Aorta (tissue), 5 donors: ENCODE results near the gene GCAT. TPM values are rescaled to one million over a fixed set of nuclear protein-coding genes. Genes with fewer than 3 reads are reported as not detected.

Source experiments
- ATAC-seq: fragments of 200-7000 bp; cut with Tn5 transposase; one replicate; pipeline ENCODE4 v1.9.1; 2022; ENCODE audit warnings: moderate library complexity; ENCODE audit not compliant: low FRiP score
- DNase-seq, 2 donors: peaks; one replicate each; pipeline ENCODE4 v3.0.0-alpha.2; 2020
- H3K27ac ChIP-seq, 2 donors: one replicate each; pipeline ENCODE4 v1.5.1; 2013; ENCODE audit warnings: low read length in 2 of 2, mild to moderate bottlenecking in 2 of 2, moderate library complexity in 2 of 2, control low read depth in 1 of 2, inconsistent platforms in 1 of 2, low read depth in 1 of 2
- H3K27me3 ChIP-seq, 2 donors: one replicate each; pipeline ENCODE4 v1.6.1; 2013; ENCODE audit warnings: control low read depth in 1 of 2, low read length in 1 of 2, mild to moderate bottlenecking in 1 of 2, moderate library complexity in 1 of 2; ENCODE audit not compliant: insufficient read depth in 2 of 2, control insufficient read depth in 1 of 2
- H3K36me3 ChIP-seq, 2 donors: one replicate each; pipeline ENCODE4 v1.6.1; 2013; ENCODE audit warnings: control low read depth in 1 of 2, low read length in 1 of 2, mild to moderate bottlenecking in 1 of 2; ENCODE audit not compliant: insufficient read depth in 2 of 2, control insufficient read depth in 1 of 2
- H3K4me1 ChIP-seq, 2 donors: one replicate each; pipeline ENCODE4 v1.6.1; 2013; ENCODE audit warnings: low read length in 2 of 2, control low read depth in 1 of 2, mild to moderate bottlenecking in 1 of 2, moderate library complexity in 1 of 2; ENCODE audit not compliant: insufficient read depth in 2 of 2, control insufficient read depth in 1 of 2
- H3K4me3 ChIP-seq, 2 donors: one replicate each; pipeline ENCODE4 v1.5.1; 2013; ENCODE audit warnings: low read length in 2 of 2, control low read depth in 1 of 2, mild to moderate bottlenecking in 1 of 2
- H3K9me3 ChIP-seq: one replicate; pipeline ENCODE4 v1.6.1; 2013; ENCODE audit warnings: mild to moderate bottlenecking, low read length; ENCODE audit not compliant: control insufficient read depth
- WGBS, 2 donors: extraction: QIAGEN DNeasy Blood & Tissue Kit; methylation state at CpG; one replicate each; pipeline ENCODE4 v1.1.7; 2013; 5-methylcytosine and 5-hydroxymethylcytosine counted together
- intact Hi-C, 2 donors: fragments of 100-400 bp; cut with DNase I; formaldehyde crosslinking; loops; one replicate each; pipeline versions ENCODE4 v1.14.2 to v1.15.0; 2022
- polyA plus RNA-seq, 2 donors: library from polyadenylated mRNA; stranded (reverse); fragments of 200-250 nt; gene quantifications; one replicate each; pipeline ENCODE4 v1.2.3, GENCODE V29; 2013
- total RNA-seq, 2 donors: library from RNA; stranded (reverse); fragmentation: NEBNext Ultra II Directional; extraction: Animal tissue kit (Norgen Biotek cat#: 25700); gene quantifications; one replicate each; pipeline ENCODE4 v1.2.1, GENCODE V29; 2021
- donor health status: healthy with polysubstance abuse.
- donor health status: Bipolar disorder and iron deficiency.
- donor health status: DM: no; HTN: no; CAD: no.
- donor health status: DM: no; HTN: no; CAD: no.
- donor health status: DM: yes; HTN: yes; CAD: no.

The GCAT gene
- total and polyA plus RNA-seq, 4 donors: 4.4 to 21.4 (median 6.4) TPM

DNA sequence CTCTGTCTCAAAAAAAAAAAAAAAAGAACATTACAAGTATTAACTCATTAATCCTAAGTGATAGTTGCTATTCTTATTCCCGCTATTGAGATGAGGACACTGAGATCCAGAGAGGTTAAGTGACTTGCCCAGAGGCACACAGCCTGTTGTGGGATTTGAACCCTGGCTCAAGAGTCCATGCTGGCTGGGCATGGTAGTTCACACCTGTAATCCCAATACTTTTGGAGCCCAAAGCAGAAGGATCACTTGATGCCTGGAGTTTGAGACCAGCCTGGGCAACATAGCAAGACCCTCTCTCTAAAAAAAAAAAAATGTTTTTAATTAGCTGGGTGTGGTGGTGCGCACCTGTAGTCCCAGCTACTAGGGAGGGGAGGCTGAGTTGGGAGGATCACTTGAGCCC lies 4.1 kb downstream of the GCAT start:
- H3K9me3 ChIP-seq: no peaks in the 10 kb centered on the region
- WGBS, 2 donors: 90 to 96% methylated on average over 2 of the region's 2 CpGs
- no peak overlapping the region for H3K4me3 ChIP-seq
- H3K27ac ChIP-seq: no peak overlapping the region
- ATAC-seq: no peak
- H3K4me1 ChIP-seq: no peaks in the 10 kb centered on the region
- intact Hi-C loops: loop anchor here in 1 of 2 donors (10.0 kb wide), 1 partner anchor 123 kb away; no protein-coding TSS in a partner anchor
- DNase-seq: no peak
- no peaks in the 10 kb centered on the region for H3K36me3 ChIP-seq
- H3K27me3 ChIP-seq: no peaks in the 10 kb centered on the region

DNA sequence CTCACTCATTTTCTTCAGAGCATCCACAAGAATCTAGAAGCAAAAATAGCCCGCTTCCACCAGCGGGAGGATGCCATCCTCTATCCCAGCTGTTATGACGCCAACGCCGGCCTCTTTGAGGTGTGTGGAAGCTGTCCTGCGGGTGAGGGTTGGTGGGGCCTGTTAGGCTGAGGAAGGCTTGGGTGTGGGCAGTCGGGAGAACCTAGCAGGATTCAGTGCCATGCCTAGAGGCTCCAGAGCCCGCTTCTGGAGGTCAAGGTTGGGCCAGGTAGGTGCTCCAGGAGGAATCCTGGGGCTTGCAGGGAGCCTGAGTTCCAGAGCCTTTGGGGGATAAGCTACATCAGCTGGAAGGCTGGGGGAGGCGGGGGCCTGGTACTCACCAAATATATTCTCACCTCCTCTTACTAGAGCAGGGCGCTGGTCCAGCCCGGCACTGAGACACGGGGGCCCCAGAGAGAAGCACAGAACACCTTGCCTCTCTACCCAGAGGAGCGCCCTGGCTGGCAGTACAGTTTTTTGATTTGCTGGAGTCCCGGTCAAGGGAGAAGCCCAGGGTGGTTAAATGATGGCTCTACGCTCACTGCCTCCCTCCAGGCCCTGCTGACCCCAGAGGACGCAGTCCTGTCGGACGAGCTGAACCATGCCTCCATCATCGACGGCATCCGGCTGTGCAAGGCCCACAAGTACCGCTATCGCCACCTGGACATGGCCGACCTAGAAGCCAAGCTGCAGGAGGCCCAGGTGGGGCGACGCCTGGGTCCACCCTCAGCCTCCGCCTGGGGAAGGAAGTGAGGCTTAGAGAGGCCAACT lies 5.3 kb downstream of the GCAT start:
- 92 to 95% methylated on average over 27 of the region's 27 CpGs for WGBS, 2 donors
- Histone ChIP-seq H3K4me1 (no peaks in the 10 kb centered on the region), H3K9me3 (no peaks in the 10 kb centered on the region), H3K36me3 (no peaks in the 10 kb centered on the region), H3K27ac (no peak overlapping the region), H3K27me3 (no peaks in the 10 kb centered on the region), H3K4me3 (no peak overlapping the region)
- no peak for ATAC-seq
- intact Hi-C loops: loop anchor here in 1 of 2 donors (10.0 kb wide), 1 partner anchor 122 kb away; no protein-coding TSS in a partner anchor
- no peak for DNase-seq

DNA sequence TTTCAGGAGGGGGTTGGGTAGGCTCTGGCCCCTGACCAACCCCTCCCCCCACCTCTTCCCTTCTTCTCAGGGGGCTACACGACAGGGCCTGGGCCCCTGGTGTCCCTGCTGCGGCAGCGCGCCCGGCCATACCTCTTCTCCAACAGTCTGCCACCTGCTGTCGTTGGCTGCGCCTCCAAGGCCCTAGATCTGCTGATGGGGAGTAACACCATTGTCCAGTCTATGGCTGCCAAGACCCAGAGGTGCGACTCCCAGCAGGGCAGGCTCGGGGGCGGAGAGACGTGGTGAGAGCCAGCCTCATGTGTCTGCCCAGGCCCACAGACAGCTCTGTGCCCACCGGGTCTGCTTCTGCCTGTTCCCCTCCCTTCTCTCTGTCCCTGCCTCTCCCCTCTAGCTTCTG lies 7.9 kb downstream of the GCAT start:
- Histone ChIP-seq H3K36me3 (no peaks in the 10 kb centered on the region), H3K4me1 (no peaks in the 10 kb centered on the region), H3K4me3 (no peak overlapping the region), H3K27ac (no peak overlapping the region), H3K9me3 (no peaks in the 10 kb centered on the region), H3K27me3 (no peaks in the 10 kb centered on the region)
- ATAC-seq: no peak
- DNase-seq: no peak
- WGBS, 2 donors: 90 to 91% methylated on average over 11 to 12 of the region's 12 CpGs
- intact Hi-C loops: loop anchor here in 1 of 2 donors (10.0 kb wide), 1 partner anchor 119 kb away; no protein-coding TSS in a partner anchor

DNA sequence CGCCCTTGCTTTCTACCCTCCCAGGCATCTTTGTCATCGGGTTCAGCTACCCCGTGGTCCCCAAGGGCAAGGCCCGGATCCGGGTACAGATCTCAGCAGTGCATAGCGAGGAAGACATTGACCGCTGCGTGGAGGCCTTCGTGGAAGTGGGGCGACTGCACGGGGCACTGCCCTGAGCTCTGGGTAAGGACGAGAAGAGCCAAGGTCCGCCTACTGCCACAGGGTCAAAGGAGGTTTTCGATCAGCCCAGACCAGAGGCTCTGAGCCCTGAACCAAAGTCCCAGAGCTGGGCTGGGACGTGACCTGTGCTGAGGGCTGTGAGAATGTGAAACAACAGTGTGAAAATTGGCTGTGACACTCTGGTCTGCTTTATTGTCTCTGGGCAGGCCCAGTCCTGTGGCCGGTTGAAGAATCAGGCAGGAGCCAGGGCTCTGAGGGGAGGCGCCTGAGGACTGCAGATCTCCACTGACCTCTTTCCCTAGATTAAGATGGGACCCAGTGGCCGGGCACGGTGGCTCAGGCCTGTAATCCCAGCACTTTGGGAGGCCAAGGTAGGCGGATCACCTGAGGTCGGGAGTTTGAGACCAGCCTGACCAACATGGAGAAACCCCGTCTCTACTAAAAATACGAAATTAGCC lies 8.9 kb downstream of the GCAT start:
- H3K36me3 ChIP-seq: no peaks in the 10 kb centered on the region
- intact Hi-C loops: loop anchor here (1.0 to 10.0 kb wide), 4 partner anchors 46 to 149 kb away; no protein-coding TSS in a partner anchor
- DNase-seq (no peak), ATAC-seq (no peak)
- no peaks in the 10 kb centered on the region for H3K27me3 ChIP-seq
- H3K4me3 ChIP-seq: no peak overlapping the region
- no peak overlapping the region for H3K27ac ChIP-seq
- H3K4me1 ChIP-seq: no peaks in the 10 kb centered on the region
- H3K9me3 ChIP-seq: no peaks in the 10 kb centered on the region
- WGBS, 2 donors: 92% methylated on average over 23 of the region's 23 CpGs

DNA sequence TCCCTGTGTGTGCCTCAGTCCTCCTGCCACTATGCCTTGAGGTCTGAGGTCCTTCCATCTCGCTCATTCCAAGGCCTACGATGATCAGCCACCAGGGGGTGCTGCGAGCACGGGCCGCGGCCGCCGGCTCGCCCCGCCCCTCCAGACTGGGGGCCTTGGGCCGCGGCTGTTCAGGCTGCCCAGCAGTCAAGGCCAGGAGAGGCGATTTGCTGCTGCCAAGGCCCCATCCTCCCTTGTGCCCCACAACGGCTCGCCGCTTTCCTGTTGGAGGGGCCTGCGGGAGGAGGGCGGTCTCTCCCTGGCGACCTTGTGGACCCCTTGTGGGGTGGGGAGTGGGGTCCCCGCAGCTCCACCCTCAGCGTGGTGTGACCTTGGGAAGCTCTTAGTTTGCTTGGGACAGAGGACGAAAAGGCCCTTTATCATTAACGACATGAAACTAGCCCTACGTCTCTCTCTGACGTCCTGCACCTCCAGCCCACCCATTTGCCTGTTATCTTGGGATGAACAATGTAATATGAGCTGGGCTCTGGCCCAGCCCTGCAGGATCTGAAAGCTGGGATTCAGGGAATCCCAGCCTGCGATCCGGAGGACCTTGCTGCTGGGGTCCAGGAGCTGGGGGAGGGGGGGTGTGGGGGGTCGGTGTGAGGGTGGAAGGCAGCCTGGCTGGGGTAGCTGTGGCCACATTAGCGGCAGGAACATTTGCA lies 10.1 kb downstream of the GCAT start:
- no peaks in the 10 kb centered on the region for H3K36me3 ChIP-seq
- no peak overlapping the region for H3K4me3 ChIP-seq
- DNase-seq (peak; percentile 86 to 95), ATAC-seq (peak; percentile 93)
- 1 to 2% methylated on average over 29 of the region's 29 CpGs for WGBS, 2 donors
- intact Hi-C loops: loop anchor here (1.0 to 10.0 kb wide), 4 partner anchors 45 to 147 kb away; no protein-coding TSS in a partner anchor
- no peaks in the 10 kb centered on the region for H3K27me3 ChIP-seq
- no peak overlapping the region for H3K27ac ChIP-seq
- no peaks in the 10 kb centered on the region for H3K4me1 ChIP-seq
- no peaks in the 10 kb centered on the region for H3K9me3 ChIP-seq

DNA sequence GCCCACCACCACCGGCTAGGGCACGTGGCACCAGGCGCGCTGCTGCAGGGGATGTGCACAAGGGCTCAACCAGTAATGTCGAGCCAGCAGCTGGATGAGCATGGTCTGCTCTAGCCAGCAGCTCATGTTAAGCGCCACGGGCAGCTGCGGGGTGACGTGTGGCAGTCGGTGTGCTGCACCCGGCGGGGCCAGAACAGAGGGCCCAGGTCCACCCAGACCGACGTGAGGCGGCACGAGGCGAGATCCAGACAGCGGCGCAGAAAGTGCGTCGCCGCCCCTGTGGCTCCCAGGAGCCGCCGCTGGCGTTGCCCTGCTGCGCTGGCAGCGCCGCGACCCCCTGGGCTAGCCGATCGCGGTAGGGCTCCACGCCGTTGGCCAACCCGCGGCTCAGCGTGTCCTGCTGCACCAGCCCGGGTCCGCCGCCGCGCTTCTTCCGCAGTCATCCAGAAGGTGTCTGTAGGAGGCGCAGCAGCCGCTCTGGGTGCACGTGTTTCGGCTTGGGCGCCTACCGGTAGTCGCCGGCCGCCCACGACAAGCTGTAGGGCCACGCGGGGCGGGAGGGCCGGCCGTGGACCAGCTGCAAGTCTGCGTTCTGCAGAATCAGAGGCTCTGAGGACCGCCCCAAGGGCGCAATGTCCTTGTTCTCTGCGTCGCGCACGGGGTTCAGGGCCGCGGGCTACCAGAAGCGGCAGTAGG lies 10.8 kb downstream of the GCAT start:
- intact Hi-C loops: loop anchor here (2.0 to 10.0 kb wide), 2 partner anchors 44 to 116 kb away; no protein-coding TSS in a partner anchor
- DNase-seq (peak; percentile 76 to 89), ATAC-seq (peak; percentile 49)

DNA sequence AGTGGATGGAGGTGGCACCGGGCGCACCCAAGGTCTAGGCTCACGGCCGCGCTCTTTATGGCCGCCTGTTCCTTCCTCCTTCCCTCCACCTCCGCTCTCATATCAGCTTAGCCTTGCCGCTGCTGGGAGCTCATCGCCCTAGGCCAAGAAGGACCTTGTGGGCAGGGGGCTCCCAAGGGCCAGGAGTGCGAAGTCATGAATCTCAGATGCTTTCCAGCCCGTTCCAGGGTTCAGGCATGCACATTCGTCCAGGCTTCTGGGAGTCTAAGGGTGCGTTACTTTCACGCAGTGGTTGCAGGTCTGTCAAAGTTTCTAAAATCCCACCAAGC lies 11.3 kb downstream of the GCAT start:
- WGBS, 2 donors: 12 to 14% methylated on average over 13 to 14 of the region's 14 CpGs
- ATAC-seq (no peak), DNase-seq (no peak)
- no peak overlapping the region for H3K27ac ChIP-seq
- no peaks in the 10 kb centered on the region for H3K9me3 ChIP-seq
- H3K4me3 ChIP-seq: no peak overlapping the region
- intact Hi-C loops: loop anchor here (2.0 to 10.0 kb wide), 2 partner anchors 44 to 116 kb away; no protein-coding TSS in a partner anchor
- H3K27me3 ChIP-seq: no peaks in the 10 kb centered on the region
- no peaks in the 10 kb centered on the region for H3K4me1 ChIP-seq
- H3K36me3 ChIP-seq: no peaks in the 10 kb centered on the region

More for the DNA sequence above, 10.8 kb downstream of the GCAT start:
- Histone ChIP-seq H3K4me1 (no peaks in the 10 kb centered on the region), H3K4me3 (no peak overlapping the region), H3K36me3 (no peaks in the 10 kb centered on the region), H3K9me3 (no peaks in the 10 kb centered on the region), H3K27ac (no peak overlapping the region), H3K27me3 (no peaks in the 10 kb centered on the region)
- WGBS, 2 donors: 1% methylated on average over 52 to 68 of the region's 68 CpGs

DNA sequence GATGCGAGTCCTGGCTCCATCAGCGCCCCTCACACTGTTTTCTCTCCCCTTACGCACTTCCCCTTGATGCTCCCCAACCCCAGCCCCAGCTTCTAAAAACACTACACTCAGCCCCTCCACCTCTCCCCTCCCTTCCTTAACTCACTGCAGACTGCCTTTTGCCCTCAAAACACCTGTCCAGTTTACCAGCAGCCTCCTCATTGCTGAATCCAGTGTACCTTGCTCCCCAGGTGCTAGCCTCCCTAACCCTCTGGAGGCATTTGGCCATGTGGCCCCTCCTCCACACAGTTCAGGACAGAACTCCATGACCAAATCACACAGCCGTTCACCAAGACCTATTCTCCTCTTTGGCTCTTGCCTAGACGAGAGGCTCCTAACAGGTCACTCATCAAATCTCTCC lies 12.6 kb downstream of the GCAT start:
- DNase-seq (no peak), ATAC-seq (no peak)
- intact Hi-C loops: loop anchor here in 1 of 2 donors (10.0 kb wide), 1 partner anchor 114 kb away; no protein-coding TSS in a partner anchor
- Histone ChIP-seq H3K4me3 (no peak overlapping the region), H3K36me3 (no peaks in the 10 kb centered on the region), H3K27ac (no peak overlapping the region), H3K9me3 (no peaks in the 10 kb centered on the region), H3K4me1 (no peaks in the 10 kb centered on the region), H3K27me3 (no peaks in the 10 kb centered on the region)
- WGBS, 2 donors: 88 to 91% methylated on average over 5 of the region's 5 CpGs
